ENCODE measurements around the gene CFHR1.
"Not testable (repeated sequence)": the region's sequence is repeated elsewhere in the genome, so short reads cannot be mapped to it uniquely, and the experiment has no call there.

CFHR1 gene

GRCh38 chr1:196779093-196779492 is 40.4 kb upstream of the CFHR1 start:
- no peak for ATAC-seq
- TF ChIP-seq GLIS3 (CRISPR knock-in tag; IDR thresholded peaks at IDR 0.05) (no peak), BACH2 (CRISPR knock-in tag; IDR thresholded peaks at IDR 0.05; ENCODE audit: borderline replicate concordance) (no peak), PPARA (CRISPR knock-in tag; IDR thresholded peaks at IDR 0.05; ENCODE audit: borderline replicate concordance) (no peak), CSRNP3 (CRISPR knock-in tag; IDR thresholded peaks at IDR 0.05) (no peak), ESRRG (CRISPR knock-in tag; IDR thresholded peaks at IDR 0.05) (no peak), ISL1 (CRISPR knock-in tag; IDR thresholded peaks at IDR 0.05) (no peak), CREB5 (CRISPR knock-in tag; IDR thresholded peaks at IDR 0.05; ENCODE audit: low read depth) (no peak), SNAI2 (CRISPR knock-in tag; IDR thresholded peaks at IDR 0.05) (no peak), ZNF70 (CRISPR knock-in tag; IDR thresholded peaks at IDR 0.05) (no peak), TCF4 (CRISPR knock-in tag; IDR thresholded peaks at IDR 0.05; ENCODE audit: borderline replicate concordance) (no peak), ZC3H10 (CRISPR knock-in tag; IDR thresholded peaks at IDR 0.05) (no peak), ZNF8 (CRISPR knock-in tag; IDR thresholded peaks at IDR 0.05) (no peak)

- ATAC-seq, result not testable (repeated sequence)
Observed at GRCh38 chr1:196791252-196791651, 28.3 kb upstream of the CFHR1 start.

- ATAC-seq, result not testable (repeated sequence)
Observed at GRCh38 chr1:196794103-196794502, 25.4 kb upstream of the CFHR1 start.

- ATAC-seq, result no peak
- TF ChIP-seq PATZ1 (CRISPR knock-in tag; IDR thresholded peaks at IDR 0.05; ENCODE audit: borderline replicate concordance) (no peak), TOX (CRISPR knock-in tag; IDR thresholded peaks at IDR 0.05; ENCODE audit: borderline replicate concordance) (no peak), POU6F1 (CRISPR knock-in tag; IDR thresholded peaks at IDR 0.05; ENCODE audit: borderline replicate concordance, low read depth) (no peak), ESRRG (CRISPR knock-in tag; IDR thresholded peaks at IDR 0.05) (no peak), ARNTL (CRISPR knock-in tag; IDR thresholded peaks at IDR 0.05; ENCODE audit: borderline replicate concordance, low read depth) (no peak), GLIS3 (CRISPR knock-in tag; IDR thresholded peaks at IDR 0.05) (no peak), TCF4 (CRISPR knock-in tag; IDR thresholded peaks at IDR 0.05; ENCODE audit: borderline replicate concordance) (no peak), ZC3H10 (CRISPR knock-in tag; IDR thresholded peaks at IDR 0.05) (no peak), ISL1 (CRISPR knock-in tag; IDR thresholded peaks at IDR 0.05) (no peak), ZFP30 (CRISPR knock-in tag; IDR thresholded peaks at IDR 0.05) (no peak), CREB5 (CRISPR knock-in tag; IDR thresholded peaks at IDR 0.05; ENCODE audit: low read depth) (no peak), ZNF8 (CRISPR knock-in tag; IDR thresholded peaks at IDR 0.05) (no peak), ZNF70 (CRISPR knock-in tag; IDR thresholded peaks at IDR 0.05) (no peak), RARB (CRISPR knock-in tag; IDR thresholded peaks at IDR 0.05) (no peak), ZNF565 (CRISPR knock-in tag; conservative IDR thresholded peaks at IDR 0.05; ENCODE audit: low read depth) (no peak), CSDC2 (CRISPR knock-in tag; IDR thresholded peaks at IDR 0.05) (no peak), SNAI2 (CRISPR knock-in tag; IDR thresholded peaks at IDR 0.05) (no peak)
Observed at GRCh38 chr1:196797891-196798290, 21.6 kb upstream of the CFHR1 start.

- ATAC-seq, result peak; percentile 86
Observed at GRCh38 chr1:196801920-196802319, 17.6 kb upstream of the CFHR1 start.

Measured in SK-N-SH treated with all-trans-retinoic acid at 6 μM for 48 hours (cell line).